HepG2 (cell line): Measurements from ENCODE around the gene ZDHHC7. TPM values are rescaled to one million over a fixed set of nuclear protein-coding genes. Genes with fewer than 3 reads are reported as not detected.

ENCODE experiments used
- ATF3 ChIP-seq: sonication (generic); formaldehyde crosslinking; IDR thresholded peaks from 2 replicates; pipeline ENCODE4 v1.4.0; 2020; ENCODE audit warnings: missing genetic modification reagents
- BRF2 ChIP-seq: sonication (generic); formaldehyde crosslinking; IDR thresholded peaks from 2 replicates; pipeline ENCODE4 v1.8.1; 2022; ENCODE audit warnings: mild to moderate bottlenecking, missing genetic modification reagents
- HMG20B ChIP-seq: conservative IDR thresholded peaks from 2 replicates; pipeline ENCODE4 v1.6.1; 2016; ENCODE audit warnings: missing genetic modification reagents, missing compliant biosample characterization
- IKZF5 ChIP-seq: IDR thresholded peaks from 2 replicates; pipeline ENCODE4 v1.6.1; 2018; ENCODE audit warnings: missing genetic modification reagents, mild to moderate bottlenecking, missing compliant biosample characterization
- IRF9 ChIP-seq: sonication (generic); formaldehyde crosslinking; IDR thresholded peaks from 2 replicates; pipeline ENCODE4 v1.8.0; 2022; ENCODE audit warnings: missing genetic modification reagents, mild to moderate bottlenecking, borderline replicate concordance
- LCORL ChIP-seq, 2 experiments: fragments of 450-650 bp in 1 of 2; sonication (generic) in 1 of 2; formaldehyde crosslinking in 1 of 2; IDR thresholded peaks; 2 replicates each; pipeline versions ENCODE4 v1.5.0 to v1.6.1; 2017 to 2020; ENCODE audit warnings: antibody characterized with exemption in 1 of 2, missing genetic modification reagents in 1 of 2
- MTF2 ChIP-seq: sonication (generic); formaldehyde crosslinking; IDR thresholded peaks from 2 replicates; pipeline ENCODE4 v1.5.0; 2020; ENCODE audit warnings: missing genetic modification reagents, borderline replicate concordance
- RNF219 ChIP-seq: sonication (generic); formaldehyde crosslinking; IDR thresholded peaks from 2 replicates; pipeline ENCODE4 v1.5.0; 2020; ENCODE audit warnings: mild to moderate bottlenecking, missing genetic modification reagents
- RXRA ChIP-seq: sonication (generic); formaldehyde crosslinking; IDR thresholded peaks from 2 replicates; pipeline ENCODE4 v1.5.1; 2020; ENCODE audit warnings: missing genetic modification reagents
- SRF ChIP-seq: IDR thresholded peaks from 2 replicates; pipeline ENCODE4 v1.6.1; 2011; ENCODE audit warnings: mild to moderate bottlenecking, low read depth, low read length, moderate library complexity
- ZFY ChIP-seq: sonication (generic); formaldehyde crosslinking; IDR thresholded peaks from 2 replicates; pipeline ENCODE4 v1.4.0; 2020; ENCODE audit warnings: missing genetic modification reagents
- ZNF124 ChIP-seq: sonication (generic); formaldehyde crosslinking; IDR thresholded peaks from 2 replicates; pipeline ENCODE4 v1.4.0; 2020; ENCODE audit warnings: missing genetic modification reagents
- ZNF33B ChIP-seq: sonication (generic); formaldehyde crosslinking; IDR thresholded peaks from 2 replicates; pipeline ENCODE4 v1.5.1; 2020; ENCODE audit warnings: mild to moderate bottlenecking, missing genetic modification reagents
- ZNF547 ChIP-seq: sonication (generic); formaldehyde crosslinking; IDR thresholded peaks from 2 replicates; pipeline ENCODE4 v1.5.1; 2020; ENCODE audit warnings: mild to moderate bottlenecking, missing genetic modification reagents
- ZNF710 ChIP-seq: sonication (generic); formaldehyde crosslinking; IDR thresholded peaks from 2 replicates; pipeline ENCODE4 v1.5.0; 2020; ENCODE audit warnings: mild to moderate bottlenecking, missing genetic modification reagents, borderline replicate concordance
- polyA plus RNA-seq, 8 experiments: library from polyadenylated mRNA; depleted of rRNA in 3 of 8; stranded (reverse) in 7 of 8; unstranded in 1 of 8; fragments of >200 nt; fragmentation: Illumina TruSeq in 4 of 8; extraction: Trizol in 4 of 8; gene quantifications; 2 replicates each; pipeline versions ENCODE4 v1.2.1 to v1.2.3, GENCODE V29; 2011 to 2016; ENCODE audit warnings: low read depth in 4 of 8, missing spikeins in 1 of 8, mixed read lengths in 1 of 8; ENCODE audit not compliant: insufficient read depth in 1 of 8
- total RNA-seq, 5 experiments: library from RNA; depleted of rRNA; stranded (reverse); fragments of >200 nt; fragmentation: Illumina TruSeq; extraction: Trizol; gene quantifications; 2 replicates each; pipeline ENCODE4 v1.2.3, GENCODE V29; 2016; ENCODE audit warnings: low read depth in 1 of 5

Gene ZDHHC7
- total and polyA plus RNA-seq, 2 of the 13 experiments (the other 11 are each of a cell fraction or from before 2014, with no cell fraction given), result 46.8 to 67.6 TPM

GRCh38 chr16:84927621-84928591 is 83.4 kb downstream of the ZDHHC7 start (continued):
- TF ChIP-seq HMG20B (CRISPR knock-in tag), result no peak
- TF ChIP-seq ZNF547 (CRISPR knock-in tag), result no peak
- peak; percentile 56; the same call in 1 of the 2 replicates for TF ChIP-seq MTF2 (CRISPR knock-in tag)
- no peak for TF ChIP-seq IRF9
- TF ChIP-seq SRF, result no peak
- no peak for TF ChIP-seq IKZF5
- TF ChIP-seq ATF3 (CRISPR knock-in tag), result no peak
- TF ChIP-seq LCORL (IDR thresholded peaks at IDR 0.05), result no peak
- 0 out of 2 replicates have a peak, but pooled peaks have one; percentile 20 for TF ChIP-seq LCORL (CRISPR knock-in tag; IDR thresholded peaks at IDR 0.05)
- TF ChIP-seq ZNF33B (CRISPR knock-in tag), result no peak
- TF ChIP-seq BRF2 (CRISPR knock-in tag), result no peak
- no peak for TF ChIP-seq ZNF124 (CRISPR knock-in tag)
- TF ChIP-seq RNF219 (CRISPR knock-in tag), result no peak
- 0 out of 2 replicates have a peak, but pooled peaks have one; percentile 17 for TF ChIP-seq ZFY (CRISPR knock-in tag)
- no peak for TF ChIP-seq ZNF710 (CRISPR knock-in tag)
- no peak for TF ChIP-seq RXRA (CRISPR knock-in tag)
- TF ChIP-seq, all 625 proteins: peak for 10
